H9 (cell line): ENCODE results near the gene LLCFC1. TPM values are rescaled to one million over a fixed set of nuclear protein-coding genes. Genes with fewer than 3 reads are reported as not detected.

Experiments used
- DNase-seq: peaks from one replicate; pipeline ENCODE4 v3.0.0-alpha.2; 2017
- H2AFZ ChIP-seq: one replicate; pipeline ENCODE4 v1.6.1; 2013; ENCODE audit warnings: mild to moderate bottlenecking, low read length, control low read depth, moderate library complexity
- H2AK5ac ChIP-seq: 2 replicates; pipeline ENCODE4 v1.6.1; 2013; ENCODE audit warnings: low read length, control low read depth, mixed read lengths; ENCODE audit not compliant: insufficient read length
- H2BK120ac ChIP-seq: one replicate; pipeline ENCODE4 v1.6.1; 2013; ENCODE audit warnings: low read depth, mild to moderate bottlenecking, low read length, control low read depth, inconsistent platforms; ENCODE audit not compliant: poor library complexity, severe bottlenecking
- H2BK12ac ChIP-seq: 2 replicates; pipeline ENCODE4 v1.6.1; 2013; ENCODE audit warnings: low read length, control low read depth, mixed read lengths, low read depth; ENCODE audit not compliant: insufficient read length
- H2BK15ac ChIP-seq: 2 replicates; pipeline ENCODE4 v1.6.1; 2013; ENCODE audit warnings: low read depth, low read length, control low read depth
- H2BK20ac ChIP-seq: one replicate; pipeline ENCODE4 v1.6.1; 2013; ENCODE audit warnings: low read depth, mild to moderate bottlenecking, low read length, control low read depth, inconsistent platforms; ENCODE audit not compliant: poor library complexity, severe bottlenecking
- H2BK5ac ChIP-seq: 2 replicates; pipeline ENCODE4 v1.6.1; 2013; ENCODE audit warnings: low read length, control low read depth, mixed read lengths; ENCODE audit not compliant: insufficient read length
- H3K14ac ChIP-seq: 2 replicates; pipeline ENCODE4 v1.6.1; 2013; ENCODE audit warnings: low read length, control low read depth; ENCODE audit not compliant: insufficient read depth
- H3K18ac ChIP-seq: 2 replicates; pipeline ENCODE4 v1.6.1; 2013; ENCODE audit warnings: low read depth, mild to moderate bottlenecking, mixed read lengths, low read length, control low read depth; ENCODE audit not compliant: insufficient read length
- H3K23ac ChIP-seq: 2 replicates; pipeline ENCODE4 v1.6.1; 2013; ENCODE audit warnings: low read length, control low read depth, mixed read lengths, low read depth; ENCODE audit not compliant: insufficient read length
- H3K23me2 ChIP-seq: 2 replicates; pipeline ENCODE4 v1.6.1; 2013; ENCODE audit warnings: low read depth, mild to moderate bottlenecking, mixed read lengths, low read length, control low read depth; ENCODE audit not compliant: insufficient read length, poor library complexity, severe bottlenecking
- H3K27ac ChIP-seq: 2 replicates; pipeline ENCODE4 v1.5.1; 2013; ENCODE audit warnings: low read length, control low read depth, mixed read lengths, low read depth; ENCODE audit not compliant: insufficient read length
- H3K27me3 ChIP-seq: 2 replicates; pipeline ENCODE4 v1.6.1; 2013; ENCODE audit warnings: low read length, control low read depth, inconsistent platforms; ENCODE audit not compliant: insufficient read depth
- H3K4ac ChIP-seq: 2 replicates; pipeline ENCODE4 v1.6.1; 2013; ENCODE audit warnings: low read depth, mild to moderate bottlenecking, control low read depth, inconsistent platforms, low read length, moderate library complexity
- H3K4me1 ChIP-seq: 2 replicates; pipeline ENCODE4 v1.6.1; 2013; ENCODE audit warnings: low read length, control low read depth, inconsistent platforms; ENCODE audit not compliant: insufficient read depth
- H3K4me2 ChIP-seq: 2 replicates; pipeline ENCODE4 v1.6.1; 2013; ENCODE audit warnings: low read length, control low read depth, mixed read lengths; ENCODE audit not compliant: insufficient read length, insufficient read depth
- H3K56ac ChIP-seq: 2 replicates; pipeline ENCODE4 v1.6.1; 2013; ENCODE audit warnings: low read depth, mild to moderate bottlenecking, mixed read lengths, low read length, control low read depth; ENCODE audit not compliant: insufficient read length
- H3K79me1 ChIP-seq: 2 replicates; pipeline ENCODE4 v1.6.1; 2013; ENCODE audit warnings: low read depth, mild to moderate bottlenecking, moderate library complexity, low read length, control low read depth, inconsistent platforms; ENCODE audit not compliant: insufficient read depth, poor library complexity, severe bottlenecking
- H3K79me2 ChIP-seq: 2 replicates; pipeline ENCODE4 v1.6.1; 2013; ENCODE audit warnings: low read length, control low read depth, inconsistent platforms; ENCODE audit not compliant: insufficient read depth
- H3K9ac ChIP-seq: 2 replicates; pipeline ENCODE4 v1.6.1; 2013; ENCODE audit warnings: low read length, control low read depth, mixed read lengths; ENCODE audit not compliant: insufficient read length; ENCODE audit errors: extremely low read depth
- H3K9me3 ChIP-seq: one replicate; pipeline ENCODE4 v1.6.1; 2013; ENCODE audit warnings: low read depth, low read length, inconsistent platforms; ENCODE audit not compliant: control insufficient read depth
- H3T11ph ChIP-seq: one replicate; pipeline ENCODE4 v1.6.1; 2013; ENCODE audit warnings: mild to moderate bottlenecking, low read length, control low read depth, inconsistent platforms
- H4K20me1 ChIP-seq: one replicate; pipeline ENCODE4 v1.6.1; 2013; ENCODE audit not compliant: control insufficient read depth, insufficient read length, insufficient read depth
- H4K5ac ChIP-seq: 2 replicates; pipeline ENCODE4 v1.6.1; 2013; ENCODE audit warnings: low read depth, mild to moderate bottlenecking, mixed read lengths, low read length, control low read depth; ENCODE audit not compliant: insufficient read length
- H4K8ac ChIP-seq: replicated peaks from 2 replicates; pipeline ENCODE4 v1.6.1; 2013; ENCODE audit warnings: low read length, control low read depth, mixed read lengths, low read depth; ENCODE audit not compliant: insufficient read length
- H4K91ac ChIP-seq: 2 replicates; pipeline ENCODE4 v1.6.1; 2013; ENCODE audit warnings: low read depth, mild to moderate bottlenecking, moderate library complexity, mixed read lengths, low read length, control low read depth; ENCODE audit not compliant: insufficient read length
- H3K27ac Mint-ChIP-seq, 3 experiments: 2 replicates in 2 of 3; 3 replicates in 1 of 3; pipeline ENCODE4 v1.8.0; 2020 to 2021; ENCODE audit warnings: mixed read lengths in 3 of 3, mild to moderate bottlenecking in 1 of 3, moderate library complexity in 1 of 3
- H3K27me3 Mint-ChIP-seq: 2 replicates; pipeline ENCODE4 v1.8.0; 2021; ENCODE audit warnings: low read depth, mild to moderate bottlenecking, moderate library complexity, mixed read lengths
- H3K36me3 Mint-ChIP-seq, 3 experiments: 2 replicates in 2 of 3; 3 replicates in 1 of 3; pipeline ENCODE4 v1.8.0; 2020 to 2021; ENCODE audit warnings: low read depth in 3 of 3, mixed read lengths in 3 of 3; ENCODE audit not compliant: insufficient read depth in 1 of 3
- H3K4me1 Mint-ChIP-seq, 2 experiments: 2 replicates each; pipeline ENCODE4 v1.8.0; 2020; ENCODE audit warnings: mixed read lengths in 2 of 2
- H3K4me3 Mint-ChIP-seq, 2 experiments: 2 replicates in 1 of 2; 3 replicates in 1 of 2; pipeline ENCODE4 v1.8.0; 2020 to 2021; ENCODE audit warnings: mild to moderate bottlenecking in 2 of 2, mixed read lengths in 2 of 2, moderate library complexity in 1 of 2
- H3K9me3 Mint-ChIP-seq, 2 experiments: 2 replicates in 1 of 2; 3 replicates in 1 of 2; pipeline ENCODE4 v1.8.0; 2020; ENCODE audit warnings: mild to moderate bottlenecking in 2 of 2, mixed read lengths in 2 of 2, moderate library complexity in 1 of 2
- WGBS: extraction: QIAGEN DNeasy Blood & Tissue Kit; methylation state at CpG from one replicate; pipeline ENCODE4 v1.1.7; 2013; ENCODE audit warnings: missing lambda C conversion rate, low lambda C conversion rate, mixed read lengths; ENCODE audit not compliant: insufficient read length; ENCODE audit errors: extremely low coverage; 5-methylcytosine and 5-hydroxymethylcytosine counted together
- total RNA-seq: library from RNA; stranded (reverse); gene quantifications from 2 replicates; pipeline ENCODE4 v1.2.1, GENCODE V29; 2021
- TF ChIP-seq, protein P1 (sequence below): fragments of 200-600 bp; sonication (generic); conservative IDR thresholded peaks from 3 replicates; pipeline ENCODE4 v1.8.0; 2021; ENCODE audit warnings: antibody characterized with exemption, mild to moderate bottlenecking

The LLCFC1 gene
- total RNA-seq, 1 experiment from 2014 or later, result not detected

DNA sequence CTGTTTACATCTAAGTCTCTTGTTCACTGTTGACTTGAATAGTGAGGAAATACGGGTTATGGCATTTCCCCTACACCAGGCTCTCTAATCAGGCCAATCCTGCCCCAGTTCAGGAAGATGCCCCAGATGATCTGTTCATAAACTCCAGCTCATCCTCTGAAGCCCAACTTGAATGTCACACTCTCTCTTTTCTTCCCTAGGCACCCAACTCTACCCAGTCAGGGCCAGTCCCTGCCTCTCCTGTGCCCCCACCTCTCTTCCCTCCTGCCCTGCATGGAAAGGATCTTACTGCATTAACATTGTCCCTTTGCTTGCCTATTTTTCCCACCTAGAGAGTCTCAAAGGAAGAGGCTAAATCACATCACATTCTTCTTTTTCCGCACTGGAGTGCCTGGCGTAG lies 43.1 kb upstream of the LLCFC1 start:
- Histone ChIP-seq H4K8ac (no peak overlapping the region), H2BK15ac (no peak overlapping the region)
- no peak overlapping the region; a peak in 1 of 7 replicates for H3K27ac Mint-ChIP-seq

More for the DNA sequence above, 43.1 kb upstream of the LLCFC1 start:
- Histone ChIP-seq H3K27ac (no peak overlapping the region), H3K56ac (no peak overlapping the region), H4K91ac (no peak overlapping the region), H2AFZ (no peak overlapping the region), H3K23ac (no peak overlapping the region), H3K79me1 (no peaks in the 10 kb centered on the region), H3K4me1 (no peaks in the 10 kb centered on the region; the same call in 1 of the 2 replicates), H4K5ac (no peak overlapping the region), H3K4me2 (no peak overlapping the region), H3K9ac (no peak overlapping the region), H3T11ph (no peak overlapping the region), H2BK5ac (no peak overlapping the region), H2BK20ac (no peak overlapping the region), H2BK120ac (no peak overlapping the region), H4K20me1 (no peaks in the 10 kb centered on the region), H3K9me3 (no peaks in the 10 kb centered on the region), H3K23me2 (no peaks in the 10 kb centered on the region), H2AK5ac (no peak overlapping the region), H2BK12ac (no peak overlapping the region), H3K4ac (no peak overlapping the region), H3K14ac (no peak overlapping the region), H3K27me3 (no peaks in the 10 kb centered on the region), H3K79me2 (no peaks in the 10 kb centered on the region), H3K18ac (no peak overlapping the region)
- no peaks in the 10 kb centered on the region for H3K36me3 Mint-ChIP-seq
- H3K9me3 Mint-ChIP-seq, result no peaks in the 10 kb centered on the region; a peak in 1 of 5 replicates
- WGBS, result no CpG with 5 or more reads among the region's 3 CpGs
- peaks cover 11% of the 10 kb centered on the region for H3K27me3 Mint-ChIP-seq
- peaks cover 9 to 14% of the 10 kb centered on the region in 2 experiments for H3K4me1 Mint-ChIP-seq
- peak; percentile 4 for DNase-seq
- H3K4me3 Mint-ChIP-seq, result no peak overlapping the region
- TF ChIP-seq, protein P1, sequence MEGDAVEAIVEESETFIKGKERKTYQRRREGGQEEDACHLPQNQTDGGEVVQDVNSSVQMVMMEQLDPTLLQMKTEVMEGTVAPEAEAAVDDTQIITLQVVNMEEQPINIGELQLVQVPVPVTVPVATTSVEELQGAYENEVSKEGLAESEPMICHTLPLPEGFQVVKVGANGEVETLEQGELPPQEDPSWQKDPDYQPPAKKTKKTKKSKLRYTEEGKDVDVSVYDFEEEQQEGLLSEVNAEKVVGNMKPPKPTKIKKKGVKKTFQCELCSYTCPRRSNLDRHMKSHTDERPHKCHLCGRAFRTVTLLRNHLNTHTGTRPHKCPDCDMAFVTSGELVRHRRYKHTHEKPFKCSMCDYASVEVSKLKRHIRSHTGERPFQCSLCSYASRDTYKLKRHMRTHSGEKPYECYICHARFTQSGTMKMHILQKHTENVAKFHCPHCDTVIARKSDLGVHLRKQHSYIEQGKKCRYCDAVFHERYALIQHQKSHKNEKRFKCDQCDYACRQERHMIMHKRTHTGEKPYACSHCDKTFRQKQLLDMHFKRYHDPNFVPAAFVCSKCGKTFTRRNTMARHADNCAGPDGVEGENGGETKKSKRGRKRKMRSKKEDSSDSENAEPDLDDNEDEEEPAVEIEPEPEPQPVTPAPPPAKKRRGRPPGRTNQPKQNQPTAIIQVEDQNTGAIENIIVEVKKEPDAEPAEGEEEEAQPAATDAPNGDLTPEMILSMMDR, result no peak
